GM21825 (cell line): ENCODE results near the gene NOXO1.
A peak's percentile ranks its signal among the peaks of the same experiment; 100 is the strongest.
"Not testable (repeated sequence)": the region's sequence is repeated elsewhere in the genome, so short reads cannot be mapped to it uniquely, and the experiment has no call there.

Experiments used
- ATAC-seq: cut with Tn5 transposase; IDR thresholded peaks from one replicate; pipeline ENCODE4 v1.9.1; 2021; ENCODE audit warnings: mild to moderate bottlenecking, moderate library complexity; ENCODE audit not compliant: unreplicated experiment

NOXO1 gene

DNA sequence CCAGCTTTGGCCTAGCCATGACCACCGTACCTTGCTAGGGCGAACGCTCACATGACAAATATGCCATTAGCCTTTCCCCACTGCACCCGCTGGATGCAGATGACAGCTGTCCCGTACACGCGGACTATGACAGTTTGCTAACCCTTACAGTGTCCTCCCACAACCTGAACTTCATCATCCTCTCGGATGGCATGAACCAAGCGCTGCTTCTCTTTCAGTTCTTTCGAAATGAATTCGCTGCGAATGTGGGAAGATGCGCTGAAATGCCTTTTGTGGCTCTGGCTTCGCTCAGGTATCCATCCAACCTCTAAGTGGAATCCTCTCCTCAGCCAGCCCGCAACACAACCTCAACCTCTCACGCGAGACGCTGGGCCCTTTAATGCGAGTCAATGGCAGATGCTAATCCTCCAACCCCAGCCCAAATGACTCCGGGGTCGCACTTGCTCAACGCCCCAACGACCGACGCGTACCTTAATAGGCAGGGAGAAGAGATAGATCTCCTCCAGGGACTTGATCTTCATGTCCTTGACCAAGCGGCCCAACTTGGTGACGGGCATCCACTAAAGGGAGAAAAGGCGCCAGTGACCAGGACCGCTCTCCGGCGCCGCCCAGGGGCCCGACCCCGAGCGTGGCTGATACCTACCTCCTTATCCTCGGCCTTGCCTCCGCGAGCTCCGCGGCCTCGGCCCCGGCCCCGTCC is 17.3 kb downstream of the NOXO1 start:
- ATAC-seq: no peak

DNA sequence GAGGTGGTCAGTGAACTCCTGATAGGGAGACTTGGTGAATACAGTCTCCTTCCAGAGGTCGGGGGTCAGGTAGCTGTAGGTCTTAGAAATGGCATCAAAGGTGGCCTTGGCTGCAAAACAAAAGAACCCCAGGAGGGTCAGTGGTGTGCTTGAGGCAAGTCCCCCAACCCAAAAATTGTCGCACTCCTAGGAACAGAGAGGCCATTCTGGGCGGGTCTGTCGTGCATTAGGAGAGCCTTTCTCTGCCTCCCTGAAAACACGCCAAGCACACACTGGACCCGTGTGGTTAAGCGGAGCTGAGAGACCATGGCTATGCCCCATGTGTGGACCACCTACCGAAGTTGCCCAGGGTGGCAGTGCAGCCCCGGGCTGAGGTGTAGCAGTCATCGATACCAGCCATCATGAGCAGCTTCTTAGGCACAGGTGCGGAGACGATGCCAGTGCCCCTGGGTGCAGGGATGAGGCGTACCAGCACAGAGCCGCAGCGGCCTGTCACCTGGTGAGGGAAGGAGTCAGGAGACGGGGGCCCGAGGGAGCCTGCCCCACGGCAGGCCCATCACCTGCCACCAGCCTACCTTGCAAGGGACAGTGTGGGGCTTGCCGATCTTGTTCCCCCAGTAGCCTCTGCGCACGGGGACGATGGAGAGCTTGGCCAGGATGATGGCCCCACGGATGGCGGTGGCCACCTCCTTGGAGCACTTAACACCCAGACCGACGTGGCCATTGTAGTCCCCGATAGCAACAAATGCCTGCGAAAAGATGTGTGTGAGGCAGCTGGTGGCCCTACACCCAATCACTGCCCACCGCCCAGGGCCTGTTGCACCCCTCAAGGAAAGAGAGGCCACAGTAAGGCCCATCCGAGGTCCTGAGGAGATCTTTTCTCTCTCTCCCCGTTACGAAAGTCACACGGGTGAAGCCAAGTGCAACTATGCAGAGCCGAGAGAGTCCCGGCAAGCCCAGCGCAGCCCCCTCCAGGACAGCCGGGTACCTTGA is 18.8 kb downstream of the NOXO1 start:
- not testable (repeated sequence) for ATAC-seq

DNA sequence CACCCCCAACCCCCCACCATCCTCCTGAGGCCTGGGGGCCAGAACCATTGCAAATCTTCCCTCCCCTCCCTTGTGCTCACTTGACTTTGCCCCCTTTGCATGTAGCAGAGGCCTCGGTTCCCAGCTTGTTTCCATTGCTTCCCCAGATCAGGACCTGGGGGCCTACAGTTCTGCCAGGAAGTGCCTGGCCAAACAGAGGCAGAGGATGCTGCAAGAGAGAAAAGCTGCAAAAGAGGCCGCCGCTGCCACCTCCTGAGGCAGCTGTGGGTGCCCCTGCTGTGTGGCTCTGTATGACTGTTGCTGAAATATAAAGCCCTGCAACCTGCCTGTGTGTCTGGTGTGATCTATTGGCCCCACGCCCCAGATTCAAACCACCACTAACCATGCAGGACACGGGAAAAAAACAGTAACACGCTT is 19.6 kb downstream of the NOXO1 start:
- ATAC-seq: no peak

DNA sequence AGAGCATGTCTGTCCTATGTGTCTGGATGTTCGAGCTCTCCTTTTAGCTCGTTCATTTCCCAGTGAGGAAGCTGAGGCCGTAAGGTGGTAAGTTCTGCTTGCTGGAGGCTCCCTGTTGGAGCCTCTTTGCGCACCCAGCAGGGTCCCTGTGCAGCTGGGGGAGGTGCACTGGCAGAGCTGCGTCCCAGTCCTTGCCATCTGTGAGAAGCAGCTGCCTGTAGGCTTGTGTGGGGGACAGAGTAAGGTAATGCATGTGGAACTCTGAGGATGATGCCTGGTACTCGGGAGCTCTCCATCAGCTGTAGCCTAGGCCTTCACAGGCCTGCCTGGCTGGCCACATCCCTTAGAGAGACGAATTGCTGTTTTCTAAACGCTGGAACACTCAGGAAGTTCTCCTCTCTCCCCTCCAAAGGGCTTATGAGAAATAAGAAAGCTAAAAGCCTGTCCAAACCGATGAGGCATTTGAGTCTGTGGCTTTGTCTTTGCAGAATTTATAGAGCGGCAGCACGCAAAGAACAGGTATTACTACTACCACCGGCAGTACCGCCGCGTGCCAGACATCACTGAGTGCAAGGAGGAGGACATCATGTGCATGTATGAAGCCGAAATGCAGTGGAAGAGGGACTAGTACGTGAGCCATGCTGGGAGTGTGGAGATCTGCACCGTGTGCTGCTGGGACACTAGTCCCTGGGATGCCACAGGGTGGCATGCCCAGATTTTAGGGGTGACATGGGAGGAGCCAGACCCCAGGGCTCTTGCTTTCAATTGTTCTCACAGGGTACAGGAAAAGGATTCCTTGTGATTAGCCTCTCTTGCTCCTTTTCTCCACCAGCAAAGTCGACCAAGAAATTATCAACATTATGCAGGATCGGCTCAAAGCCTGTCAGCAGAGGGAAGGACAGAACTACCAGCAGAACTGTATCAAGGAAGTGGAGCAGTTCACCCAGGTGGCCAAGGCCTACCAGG is 20.3 kb downstream of the NOXO1 start:
- no peak for ATAC-seq

DNA sequence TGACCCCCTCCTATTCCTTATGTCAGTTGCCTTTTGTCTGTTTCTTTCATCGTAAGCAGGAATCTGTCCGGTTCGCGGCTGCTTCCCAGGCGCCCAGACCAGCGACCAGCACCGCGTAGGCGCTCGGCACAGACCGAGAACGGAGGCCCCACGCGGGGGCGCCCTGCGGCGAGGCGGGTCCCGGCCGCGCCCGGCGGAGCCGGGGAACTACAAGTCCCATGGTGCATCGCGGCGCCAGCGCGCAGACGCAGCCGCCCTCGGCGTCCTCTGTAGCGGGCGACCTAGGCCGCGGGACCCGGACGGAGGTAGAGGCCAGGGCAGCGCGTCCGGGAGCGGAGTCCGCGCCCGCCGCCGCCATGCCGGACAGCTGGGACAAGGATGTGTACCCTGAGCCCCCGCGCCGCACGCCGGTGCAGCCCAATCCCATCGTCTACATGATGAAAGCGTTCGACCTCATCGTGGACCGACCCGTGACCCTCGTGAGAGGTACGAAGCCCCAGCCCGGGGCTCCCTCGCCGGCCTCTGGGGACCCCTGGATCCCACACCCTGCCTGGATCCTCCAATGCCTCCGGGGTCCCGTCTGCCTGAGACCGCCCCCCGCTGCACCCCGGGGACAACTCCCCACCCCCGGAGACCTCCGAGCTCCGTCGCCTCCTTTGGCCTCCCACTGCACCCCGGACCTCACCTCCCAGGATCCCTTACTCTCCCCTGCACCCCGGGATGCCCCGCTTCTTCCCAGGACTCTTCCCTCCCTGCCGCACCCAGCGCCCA is 21.8 kb downstream of the NOXO1 start, which contains the start of gene NDUFB10:
Gene NDUFB10 (plus strand): TSS at position 270 of the 771 bp plus-strand sequence. CDS start 87 bp downstream, at position 357.
- ATAC-seq: peak; percentile 77

DNA sequence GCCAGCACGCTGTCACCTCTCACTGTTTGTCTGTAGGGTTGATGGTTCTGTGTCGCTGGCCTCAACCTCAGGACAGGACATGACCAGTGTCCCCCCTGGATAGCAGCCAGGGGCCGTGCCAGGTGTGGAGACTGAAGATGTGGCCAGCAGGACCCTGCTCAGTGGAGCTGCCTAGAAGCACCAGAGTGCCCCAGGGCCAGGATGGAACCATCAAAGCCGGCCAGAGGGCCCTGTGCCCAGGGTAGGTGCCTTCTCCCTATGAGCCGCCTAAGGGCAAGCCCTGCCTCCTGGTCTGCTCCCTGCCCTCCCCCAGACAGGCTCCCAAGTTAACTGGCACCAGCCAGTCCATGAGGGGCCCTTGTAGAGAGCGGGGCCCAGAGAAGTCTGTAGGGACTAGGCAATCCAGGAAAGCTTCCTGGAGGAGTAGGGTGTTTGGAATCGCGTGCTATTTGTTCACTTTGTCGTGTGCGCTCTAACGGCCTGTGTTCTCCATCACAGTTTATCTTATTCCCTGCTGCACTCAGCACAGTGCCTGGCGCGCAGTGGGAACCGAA is 22.5 kb downstream of the NOXO1 start:
- no peak for ATAC-seq

DNA sequence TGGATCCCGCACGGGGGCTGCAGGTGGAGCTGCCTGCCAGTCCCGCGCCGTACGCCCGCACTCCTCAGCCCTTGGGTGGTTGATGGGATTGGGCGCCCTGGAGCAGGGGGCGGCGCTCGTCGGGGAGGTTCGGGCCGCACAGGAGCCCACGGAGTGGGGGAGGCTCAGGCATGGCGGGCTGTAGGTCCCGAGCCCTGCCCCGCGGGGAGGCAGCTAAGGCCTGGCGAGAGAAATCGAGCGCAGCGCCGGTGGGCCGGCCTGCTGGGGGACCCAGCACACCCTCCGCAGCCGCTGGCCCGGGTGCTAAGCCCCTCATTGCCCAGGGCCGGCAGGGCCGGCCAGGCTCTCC is 23.2 kb downstream of the NOXO1 start:
- not testable (repeated sequence) for ATAC-seq

DNA sequence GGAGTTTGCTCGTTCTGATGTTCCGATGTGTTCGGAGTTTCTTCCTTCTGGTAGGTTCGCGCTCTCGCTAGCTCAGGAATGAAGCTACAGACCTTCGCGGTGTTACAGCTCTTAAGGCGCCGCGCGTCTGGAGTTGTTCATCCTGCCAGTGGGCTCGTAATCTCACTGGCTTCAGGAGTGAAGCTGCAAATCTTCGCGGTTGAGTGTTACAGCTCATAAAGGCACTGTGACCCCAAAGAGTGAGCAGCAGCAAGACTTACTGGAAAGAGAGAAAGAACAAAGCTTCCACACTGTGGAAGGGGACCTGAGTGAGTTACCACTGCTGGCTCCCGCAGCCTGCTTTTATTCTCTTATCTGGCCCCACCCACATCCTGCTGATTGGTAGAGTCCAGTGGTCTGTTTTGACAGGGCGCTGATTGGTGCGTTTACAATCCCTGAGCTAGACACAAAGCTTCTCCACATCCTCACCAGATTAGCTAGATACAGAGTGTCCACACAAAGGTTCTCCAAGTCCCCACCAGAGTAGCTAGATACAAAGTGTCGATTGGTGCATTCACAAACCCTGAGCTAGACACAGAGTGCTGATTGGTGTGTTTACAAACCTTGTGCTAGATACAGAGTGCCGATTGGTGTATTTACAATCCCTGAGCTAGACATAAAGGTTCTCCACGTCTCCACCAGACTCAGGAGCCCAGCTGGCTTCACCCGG is 23.7 kb downstream of the NOXO1 start:
- ATAC-seq: not testable (repeated sequence)

DNA sequence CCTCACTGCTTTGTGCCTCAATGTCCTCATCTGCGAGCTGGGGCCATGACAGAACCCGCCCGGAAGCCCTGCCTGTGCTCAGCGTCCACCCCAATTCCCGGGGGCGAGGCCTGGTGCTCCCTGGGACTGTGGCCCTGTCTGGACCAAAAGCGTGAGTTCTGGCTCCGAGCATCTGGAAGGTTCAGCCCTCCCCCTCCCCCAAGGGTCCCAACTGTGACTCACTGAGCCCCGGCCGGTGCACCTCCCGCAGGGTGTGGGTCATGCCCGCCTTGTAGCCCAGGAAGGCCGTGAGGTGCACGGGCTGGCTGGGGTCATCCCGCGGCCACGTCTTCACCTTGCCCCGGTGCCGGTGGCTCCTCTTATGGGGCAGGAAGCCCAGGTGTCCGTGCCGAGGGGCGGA is 27.5 kb downstream of the NOXO1 start:
- no peak for ATAC-seq

DNA sequence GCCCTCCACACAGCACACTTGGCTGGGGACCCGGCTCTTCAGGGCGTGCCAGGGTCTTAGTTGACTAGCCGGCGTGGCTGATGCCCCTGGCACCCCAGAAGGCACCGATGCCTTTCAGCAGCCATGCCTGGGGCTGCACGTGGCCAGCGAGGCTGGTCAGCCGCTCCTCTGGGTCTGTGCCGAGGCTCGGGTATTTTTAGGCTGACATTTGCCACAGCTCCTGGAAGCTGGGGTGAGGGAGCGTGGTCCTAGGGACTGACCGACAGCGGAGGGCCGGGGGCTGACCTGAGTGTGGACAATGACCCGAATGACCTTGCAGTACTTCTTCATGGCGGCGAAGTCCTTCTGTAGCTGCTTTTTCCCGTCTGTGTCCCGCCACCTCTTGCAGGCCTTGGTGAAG is 30.7 kb downstream of the NOXO1 start:
- no peak for ATAC-seq

DNA sequence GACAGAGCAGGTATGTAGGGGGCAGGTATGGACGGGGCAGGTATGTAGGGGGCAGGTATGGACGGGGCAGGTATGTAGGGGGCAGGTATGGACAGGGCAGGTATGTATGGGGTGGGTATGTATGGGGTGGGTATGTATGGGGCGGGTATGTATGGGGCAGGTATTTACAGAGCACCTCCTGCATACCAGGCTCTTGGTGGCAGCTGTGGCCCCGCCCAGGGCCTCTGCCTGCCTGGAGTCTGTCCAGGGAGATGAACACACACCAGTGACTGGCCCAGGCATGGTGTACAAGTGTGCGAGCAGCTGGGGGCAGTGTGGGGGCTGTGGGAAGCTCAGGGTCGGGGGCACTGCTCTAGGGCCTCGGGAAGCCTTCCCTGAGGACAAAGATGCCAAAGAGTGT is 31.2 kb downstream of the NOXO1 start:
- no peak for ATAC-seq

DNA sequence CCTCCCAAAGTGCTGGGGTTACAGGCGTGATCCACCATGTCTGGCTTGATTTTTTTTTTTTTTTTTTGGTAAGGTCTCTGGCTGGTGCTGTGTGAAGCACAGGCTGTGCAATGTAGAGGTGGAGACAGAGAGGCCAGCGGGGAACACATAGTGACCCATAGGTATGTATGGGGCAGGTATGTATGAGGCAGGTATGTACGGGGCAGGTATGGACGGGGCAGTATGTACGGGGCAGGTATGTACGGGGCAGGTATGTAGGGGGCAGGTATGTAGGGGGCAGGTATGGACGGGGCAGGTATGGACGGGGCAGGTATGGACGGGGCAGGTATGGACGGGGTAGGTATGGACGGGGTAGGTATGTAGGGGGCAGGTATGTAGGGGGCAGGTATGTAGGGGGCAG is 31.8 kb downstream of the NOXO1 start:
- no peak for ATAC-seq

DNA sequence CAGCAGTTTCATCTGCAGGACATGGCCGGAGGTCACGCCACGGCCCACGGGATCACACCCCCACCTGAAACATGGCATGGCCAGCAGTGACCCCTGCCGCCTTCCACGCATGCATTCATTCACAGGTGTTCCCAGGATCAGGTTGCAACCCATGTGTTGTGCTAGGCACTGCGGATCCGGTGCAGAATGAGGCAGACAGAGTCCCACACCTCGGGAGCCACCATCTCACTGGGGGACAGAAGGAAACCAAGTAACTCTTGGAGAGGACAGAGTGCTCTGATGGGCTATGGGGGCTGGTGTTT is 33.9 kb downstream of the NOXO1 start:
- no peak for ATAC-seq

DNA sequence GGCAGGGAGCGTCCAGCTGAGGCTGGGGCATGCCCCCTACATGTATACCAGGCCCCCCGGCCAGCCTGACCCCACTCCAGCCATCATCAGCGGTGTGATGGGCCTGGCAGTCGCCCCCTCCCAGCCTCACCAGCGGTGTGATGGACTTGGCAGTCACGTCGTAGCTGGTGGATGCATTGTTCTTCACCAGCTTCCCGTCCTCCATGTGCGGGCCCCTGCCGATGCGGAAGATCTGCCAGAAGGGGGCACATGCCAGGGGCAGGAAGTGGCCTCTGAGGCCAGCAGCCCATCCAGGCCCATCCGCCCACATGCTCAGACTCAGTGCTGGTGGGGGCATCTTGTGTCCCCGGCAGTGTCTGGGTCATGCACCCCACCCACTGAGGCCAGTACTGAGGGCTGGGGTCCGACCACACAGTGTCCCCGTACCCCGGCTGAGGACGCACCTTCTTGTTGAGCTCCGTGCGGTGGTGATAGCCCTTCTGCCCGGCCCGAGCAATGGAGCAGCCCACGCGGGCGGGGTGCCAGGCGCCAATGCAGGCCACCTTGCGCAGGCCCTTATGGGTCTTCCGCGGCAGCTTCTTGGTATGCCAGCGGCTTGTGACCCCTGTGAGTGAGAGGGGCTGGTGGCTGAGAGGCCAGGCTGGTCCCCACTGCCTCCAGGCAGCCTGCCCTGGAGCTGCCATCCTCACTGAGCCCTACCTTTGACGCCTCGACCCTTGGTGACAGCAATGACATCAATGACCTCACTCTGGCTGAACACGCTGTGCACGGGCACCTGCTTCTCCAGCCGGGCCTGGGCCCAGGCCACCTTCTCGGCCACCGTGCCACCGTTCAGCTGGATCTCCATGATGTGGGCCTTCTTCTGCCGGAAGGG is 34.5 kb downstream of the NOXO1 start:
- ATAC-seq: no peak

DNA sequence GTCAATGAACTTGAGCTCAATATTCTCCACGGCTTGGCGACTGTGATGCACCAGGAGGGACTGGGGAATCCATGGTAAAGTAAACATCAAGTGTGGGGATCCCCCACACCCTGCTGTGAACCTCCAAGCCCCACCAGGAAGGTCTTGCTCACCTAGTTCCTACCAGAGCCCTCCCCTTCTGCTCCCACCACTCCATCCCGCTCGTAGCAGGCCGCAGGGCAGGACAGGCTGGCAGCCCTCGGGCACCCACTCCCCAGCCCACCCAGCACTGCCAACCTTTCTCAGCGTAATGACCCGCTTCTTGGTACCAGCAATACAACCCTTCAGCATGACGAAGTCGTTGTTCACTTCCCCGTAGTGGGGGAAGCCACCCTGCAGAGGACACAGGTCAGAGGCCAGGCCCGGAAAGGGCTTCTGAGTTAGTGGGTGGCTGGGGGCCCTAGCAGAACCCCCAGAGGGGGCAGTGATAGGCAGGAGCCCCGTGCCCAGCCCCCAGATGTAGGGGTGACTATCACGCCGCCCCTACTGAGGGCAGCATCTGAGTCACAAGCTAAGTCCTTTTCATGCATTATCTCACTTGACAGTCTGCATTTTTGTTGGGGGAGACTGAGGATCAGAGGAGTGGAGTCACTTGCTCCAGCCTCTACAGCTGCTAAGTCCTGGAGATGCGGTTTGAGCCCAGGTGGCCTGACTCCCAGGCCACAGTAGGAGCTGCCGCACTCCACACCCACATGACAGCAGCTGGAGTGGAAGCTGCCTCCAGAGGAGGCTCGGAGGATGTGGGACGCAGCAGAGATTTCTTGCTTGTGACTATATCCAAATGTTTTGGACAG is 35.5 kb downstream of the NOXO1 start:
- no peak for ATAC-seq

DNA sequence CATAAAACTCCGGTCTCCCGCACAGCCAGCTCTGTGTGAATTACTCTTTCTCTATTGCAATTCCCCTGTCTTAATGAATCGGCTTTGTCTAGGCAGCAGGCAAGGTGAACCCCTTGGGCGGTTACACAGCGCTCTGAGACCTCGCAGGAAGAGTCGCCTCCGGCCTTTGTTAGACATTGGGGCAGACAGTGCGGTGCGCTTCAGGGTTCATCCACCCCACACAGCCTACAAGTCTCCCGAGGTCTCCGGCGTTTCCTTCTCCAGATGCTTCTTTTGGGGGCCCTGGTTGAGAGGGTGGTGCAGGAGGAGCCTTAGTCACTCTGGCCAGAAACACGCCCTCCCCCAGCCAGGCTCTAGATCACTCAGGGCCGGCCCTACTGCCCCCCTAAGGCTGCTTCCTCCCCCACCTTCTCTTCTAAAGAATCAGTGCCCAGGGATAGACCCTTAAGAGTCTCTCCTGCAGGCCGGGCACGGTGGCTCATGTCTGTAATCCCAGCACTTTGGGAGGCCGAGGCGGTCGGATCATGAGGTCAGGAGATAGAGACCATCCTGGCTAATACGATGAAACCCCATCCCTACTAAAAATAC is 36.6 kb downstream of the NOXO1 start:
- ATAC-seq: no peak
